Stimulated activated naive CD8-positive, alpha-beta T cell treated with anti-CD3 and anti-CD28 coated beads, Interleukin-15, amount 100 ng/mL, for 72 hours (primary cell): ENCODE data around the gene PARK7.
"Not testable (repeated sequence)": the region's sequence is repeated elsewhere in the genome, so short reads cannot be mapped to it uniquely, and the experiment has no call there.

Experiments used
- ATAC-seq: fragments of 150-1000 bp; cut with Tn5 transposase; 2 replicates; pipeline ENCODE4 v1.10.0; 2021; ENCODE audit warnings: mild to moderate bottlenecking, moderate library complexity
- DNase-seq, 2 donors: peaks; one replicate each; pipeline ENCODE4 v3.0.0; 2021 to 2022
- H3K27ac Mint-ChIP-seq, 2 donors: one replicate each; pipeline ENCODE4 v1.8.0; 2022; ENCODE audit warnings: mild to moderate bottlenecking in 2 of 2, mixed read lengths in 2 of 2, moderate library complexity in 2 of 2
- H3K27me3 Mint-ChIP-seq: one replicate; pipeline ENCODE4 v1.8.0; 2022; ENCODE audit warnings: mixed read lengths
- H3K4me1 Mint-ChIP-seq: one replicate; pipeline ENCODE4 v1.8.0; 2022; ENCODE audit warnings: mild to moderate bottlenecking, mixed read lengths
- H3K4me3 Mint-ChIP-seq, 2 donors: one replicate each; pipeline ENCODE4 v1.8.0; 2022; ENCODE audit warnings: mild to moderate bottlenecking in 2 of 2, mixed read lengths in 2 of 2, moderate library complexity in 1 of 2
- H3K9me3 Mint-ChIP-seq, 2 donors: one replicate each; pipeline ENCODE4 v1.8.0; 2022; ENCODE audit warnings: mixed read lengths in 2 of 2

Gene PARK7

GRCh38 chr1:7961216-7962013, at the start of gene PARK7:
TSS of gene PARK7 (plus strand) at chr1:7961711. CDS start at chr1:7962786, 1,075 bp downstream.
- H3K27me3 Mint-ChIP-seq = no peaks in the 10 kb centered on the region
- peak; percentile 97 for ATAC-seq
- H3K9me3 Mint-ChIP-seq = no peaks in the 10 kb centered on the region
- peak within 1 kb of the TSS; percentile 97 to 100 for H3K27ac Mint-ChIP-seq
- H3K4me3 Mint-ChIP-seq = peak within 1 kb of the TSS; percentile 94 to 99
- H3K4me1 Mint-ChIP-seq = peaks cover 66% of the 10 kb centered on the region
- peak; percentile 100 for DNase-seq

GRCh38 chr1:7912145-7912544, 49.4 kb upstream of the PARK7 start:
- H3K4me1 Mint-ChIP-seq = peaks cover 47% of the 10 kb centered on the region
- H3K9me3 Mint-ChIP-seq = no peaks in the 10 kb centered on the region
- H3K4me3 Mint-ChIP-seq = peak overlapping the region in 1 of 2 donors; percentile 56
- ATAC-seq = no peak
- no peak for DNase-seq
- H3K27ac Mint-ChIP-seq = peak overlapping the region in 1 of 2 donors; percentile 85
- no peaks in the 10 kb centered on the region for H3K27me3 Mint-ChIP-seq

- Mint-ChIP-seq H3K4me3 (peak overlapping the region; percentile 40 to 56), H3K27ac (peak overlapping the region; percentile 64 to 85), H3K9me3 (no peaks in the 10 kb centered on the region), H3K4me1 (peaks cover 54% of the 10 kb centered on the region), H3K27me3 (no peaks in the 10 kb centered on the region)
- DNase-seq (no peak), ATAC-seq (no peak)
These were observed 48.6 kb upstream of the PARK7 start for GRCh38 chr1:7912743-7913557.

GRCh38 chr1:7915826-7916500, 45.5 kb upstream of the PARK7 start:
- peak in 1 of 2 donors; percentile 55 for DNase-seq
- peak overlapping the region; percentile 55 to 66 for H3K4me3 Mint-ChIP-seq

GRCh38 chr1:7916501-7916830, 45.0 kb upstream of the PARK7 start:
- DNase-seq = no peak
- H3K27ac Mint-ChIP-seq = peak overlapping the region; percentile 42 to 92
- H3K27me3 Mint-ChIP-seq = no peaks in the 10 kb centered on the region
- H3K4me3 Mint-ChIP-seq = peak overlapping the region; percentile 18 to 66
- no peak for ATAC-seq
- no peaks in the 10 kb centered on the region for H3K9me3 Mint-ChIP-seq
- peaks cover 87% of the 10 kb centered on the region for H3K4me1 Mint-ChIP-seq

More at GRCh38 chr1:7915826-7916500, 45.5 kb upstream of the PARK7 start:
- peak; percentile 83 for ATAC-seq
- Mint-ChIP-seq H3K4me1 (peaks cover 84% of the 10 kb centered on the region), H3K27me3 (no peaks in the 10 kb centered on the region), H3K27ac (peak overlapping the region; percentile 42 to 92), H3K9me3 (no peaks in the 10 kb centered on the region)

GRCh38 chr1:7917971-7918370, 43.5 kb upstream of the PARK7 start:
- H3K27me3 Mint-ChIP-seq, DNase-seq, H3K9me3 Mint-ChIP-seq, H3K4me3 Mint-ChIP-seq, ATAC-seq: not testable (repeated sequence)
- Mint-ChIP-seq H3K27ac (peak overlapping the region in 1 of 2 donors; percentile 42), H3K4me1 (peaks cover 93% of the 10 kb centered on the region)

GRCh38 chr1:7919880-7920279, 41.6 kb upstream of the PARK7 start:
- no peak for DNase-seq
- Mint-ChIP-seq H3K27me3 (no peaks in the 10 kb centered on the region), H3K4me1 (peaks cover 83% of the 10 kb centered on the region), H3K27ac (peak overlapping the region; percentile 6 to 88), H3K9me3 (peaks cover 0 to 6% of the 10 kb centered on the region in 2 donors), H3K4me3 (peak overlapping the region; percentile 33 to 45)
- peak; percentile 50 for ATAC-seq

GRCh38 chr1:7921796-7922195, 39.7 kb upstream of the PARK7 start:
- ATAC-seq = no peak
- no peak for DNase-seq
- Mint-ChIP-seq H3K9me3 (peaks cover 0 to 6% of the 10 kb centered on the region in 2 donors), H3K4me1 (peaks cover 70% of the 10 kb centered on the region), H3K27me3 (no peaks in the 10 kb centered on the region), H3K4me3 (no peak overlapping the region), H3K27ac (peak overlapping the region in 1 of 2 donors; percentile 42)

GRCh38 chr1:7922301-7922700, 39.2 kb upstream of the PARK7 start:
- Mint-ChIP-seq H3K27me3 (no peaks in the 10 kb centered on the region), H3K27ac (peak overlapping the region in 1 of 2 donors; percentile 48), H3K9me3 (peaks cover 0 to 6% of the 10 kb centered on the region in 2 donors), H3K4me3 (no peak overlapping the region), H3K4me1 (peaks cover 68% of the 10 kb centered on the region)
- DNase-seq = no peak
- ATAC-seq = no peak

GRCh38 chr1:7927061-7927460, 34.5 kb upstream of the PARK7 start:
- not testable (repeated sequence) for H3K9me3 Mint-ChIP-seq, H3K27me3 Mint-ChIP-seq, H3K4me3 Mint-ChIP-seq, ATAC-seq, DNase-seq, H3K27ac Mint-ChIP-seq
- H3K4me1 Mint-ChIP-seq = peaks cover 68% of the 10 kb centered on the region

GRCh38 chr1:7928247-7928646, 33.3 kb upstream of the PARK7 start:
- no peaks in the 10 kb centered on the region for H3K27me3 Mint-ChIP-seq
- no peak for ATAC-seq
- H3K4me1 Mint-ChIP-seq = peaks cover 68% of the 10 kb centered on the region
- DNase-seq = no peak
- H3K9me3 Mint-ChIP-seq = no peaks in the 10 kb centered on the region
- no peak overlapping the region for H3K4me3 Mint-ChIP-seq
- no peak overlapping the region for H3K27ac Mint-ChIP-seq

GRCh38 chr1:7929637-7930036, 31.9 kb upstream of the PARK7 start:
- peak overlapping the region; percentile 40 to 44 for H3K4me3 Mint-ChIP-seq
- H3K27ac Mint-ChIP-seq = peak overlapping the region; percentile 50 to 59
- H3K27me3 Mint-ChIP-seq = no peaks in the 10 kb centered on the region
- no peak for DNase-seq
- no peak for ATAC-seq
- no peaks in the 10 kb centered on the region for H3K9me3 Mint-ChIP-seq
- H3K4me1 Mint-ChIP-seq = peaks cover 78% of the 10 kb centered on the region

- Mint-ChIP-seq H3K4me1 (peaks cover 85% of the 10 kb centered on the region), H3K27ac (peak overlapping the region in 1 of 2 donors; percentile 88), H3K4me3 (peak overlapping the region; percentile 19 to 75), H3K27me3 (no peaks in the 10 kb centered on the region), H3K9me3 (no peaks in the 10 kb centered on the region)
- DNase-seq (no peak), ATAC-seq (peak; percentile 79)
These were observed 30.7 kb upstream of the PARK7 start for GRCh38 chr1:7930645-7931445.

GRCh38 chr1:7931446-7931812, 30.1 kb upstream of the PARK7 start:
- peaks cover 91% of the 10 kb centered on the region for H3K4me1 Mint-ChIP-seq
- no peaks in the 10 kb centered on the region for H3K27me3 Mint-ChIP-seq
- peak; percentile 72 for ATAC-seq
- peak overlapping the region in 1 of 2 donors; percentile 88 for H3K27ac Mint-ChIP-seq
- peak overlapping the region; percentile 19 to 75 for H3K4me3 Mint-ChIP-seq
- no peaks in the 10 kb centered on the region for H3K9me3 Mint-ChIP-seq
- no peak for DNase-seq
